Chondrocyte (in vitro differentiated cells): ENCODE measurements around the gene RBMS1. TPM values are rescaled to one million over a fixed set of nuclear protein-coding genes. Genes with fewer than 3 reads are reported as not detected.
A peak's percentile ranks its signal among the peaks of the same experiment; 100 is the strongest.

Experiments
- DNase-seq: peaks from one replicate; pipeline ENCODE4 v3.0.0; 2021; ENCODE audit warnings: mixed read lengths, low spot score
- H3K27ac Mint-ChIP-seq: one replicate; pipeline ENCODE4 v1.8.0; 2021; ENCODE audit warnings: mild to moderate bottlenecking, moderate library complexity, mixed read lengths; ENCODE audit not compliant: unreplicated experiment
- H3K27me3 Mint-ChIP-seq: 2 replicates; pipeline ENCODE4 v1.8.0; 2021; ENCODE audit warnings: low read depth, mixed read lengths
- H3K36me3 Mint-ChIP-seq: 2 replicates; pipeline ENCODE4 v1.8.0; 2021; ENCODE audit warnings: low read depth, mixed read lengths
- H3K4me1 Mint-ChIP-seq: 2 replicates; pipeline ENCODE4 v1.8.0; 2021; ENCODE audit warnings: low read depth, mild to moderate bottlenecking, mixed read lengths
- H3K4me3 Mint-ChIP-seq: one replicate; pipeline ENCODE4 v1.8.0; 2021; ENCODE audit warnings: mild to moderate bottlenecking, moderate library complexity, mixed read lengths; ENCODE audit not compliant: unreplicated experiment
- H3K9me3 Mint-ChIP-seq: 2 replicates; pipeline ENCODE4 v1.8.0; 2021; ENCODE audit warnings: low read depth, mixed read lengths
- CTCF ChIP-seq: fragments of 200-600 bp; sonication (generic); IDR thresholded peaks from 2 replicates; pipeline ENCODE4 v1.5.0; 2021; ENCODE audit warnings: antibody characterized with exemption, mild to moderate bottlenecking, moderate library complexity
- total RNA-seq: library from RNA; stranded (reverse); gene quantifications from 3 replicates; pipeline ENCODE4 v1.2.1, GENCODE V29; 2021

Gene RBMS1
- total RNA-seq, 1 donor from 2014 or later, result 133 TPM

GRCh38 chr2:160364364-160364763 lies 129.2 kb downstream of the RBMS1 start:
- Mint-ChIP-seq H3K4me3 (peak overlapping the region; percentile 68), H3K9me3 (no peaks in the 10 kb centered on the region), H3K27me3 (no peaks in the 10 kb centered on the region), H3K36me3 (peaks cover 15% of the 10 kb centered on the region), H3K27ac (peak overlapping the region; percentile 79), H3K4me1 (peaks cover 89% of the 10 kb centered on the region)
- no peak for TF ChIP-seq CTCF
- DNase-seq, result no peak

GRCh38 chr2:160363961-160364360 lies 129.6 kb downstream of the RBMS1 start:
- peaks cover 86% of the 10 kb centered on the region for H3K4me1 Mint-ChIP-seq
- peak overlapping the region; percentile 74 for H3K27ac Mint-ChIP-seq
- DNase-seq, result no peak
- TF ChIP-seq CTCF, result no peak
- H3K27me3 Mint-ChIP-seq, result no peaks in the 10 kb centered on the region
- no peaks in the 10 kb centered on the region for H3K9me3 Mint-ChIP-seq
- H3K36me3 Mint-ChIP-seq, result peaks cover 15% of the 10 kb centered on the region
- peak overlapping the region; percentile 36 for H3K4me3 Mint-ChIP-seq

- peaks cover 15% of the 10 kb centered on the region for H3K36me3 Mint-ChIP-seq
- no peak for DNase-seq
- H3K4me3 Mint-ChIP-seq, result no peak overlapping the region
- H3K27me3 Mint-ChIP-seq, result no peaks in the 10 kb centered on the region
- peak overlapping the region; percentile 74 for H3K27ac Mint-ChIP-seq
- H3K4me1 Mint-ChIP-seq, result peaks cover 85% of the 10 kb centered on the region
- no peaks in the 10 kb centered on the region for H3K9me3 Mint-ChIP-seq
- no peak for TF ChIP-seq CTCF
Measured at GRCh38 chr2:160363055-160363454, 130.6 kb downstream of the RBMS1 start.

- H3K4me3 Mint-ChIP-seq, result no peak overlapping the region
- peaks cover 86% of the 10 kb centered on the region for H3K4me1 Mint-ChIP-seq
- no peaks in the 10 kb centered on the region for H3K27me3 Mint-ChIP-seq
- no peak for TF ChIP-seq CTCF
- H3K9me3 Mint-ChIP-seq, result no peaks in the 10 kb centered on the region
- peaks cover 15% of the 10 kb centered on the region for H3K36me3 Mint-ChIP-seq
- H3K27ac Mint-ChIP-seq, result peak overlapping the region; percentile 14
- DNase-seq, result no peak
Measured at GRCh38 chr2:160362541-160362940, 131.1 kb downstream of the RBMS1 start.

GRCh38 chr2:160362018-160362417 lies 131.6 kb downstream of the RBMS1 start:
- Mint-ChIP-seq H3K27ac (peak overlapping the region; percentile 14), H3K27me3 (no peaks in the 10 kb centered on the region), H3K9me3 (no peaks in the 10 kb centered on the region), H3K36me3 (peaks cover 15% of the 10 kb centered on the region), H3K4me3 (no peak overlapping the region), H3K4me1 (peaks cover 86% of the 10 kb centered on the region)
- no peak for DNase-seq
- TF ChIP-seq CTCF, result no peak
